ENCODE data around the gene ILF2. TPM values are rescaled to one million over a fixed set of nuclear protein-coding genes. Genes with fewer than 3 reads are reported as not detected.

The ILF2 gene
- total RNA-seq, 1 donor = 154 TPM

GRCh38 chr1:153614189-153614900, 56.4 kb downstream of the ILF2 start:
- no peak for DNase-seq (ENCODE audit: low read depth)
- peak; percentile 29 for TF ChIP-seq CTCF (IDR thresholded peaks at IDR 0.05; ENCODE audit: insufficient read depth, low read length)

DNA sequence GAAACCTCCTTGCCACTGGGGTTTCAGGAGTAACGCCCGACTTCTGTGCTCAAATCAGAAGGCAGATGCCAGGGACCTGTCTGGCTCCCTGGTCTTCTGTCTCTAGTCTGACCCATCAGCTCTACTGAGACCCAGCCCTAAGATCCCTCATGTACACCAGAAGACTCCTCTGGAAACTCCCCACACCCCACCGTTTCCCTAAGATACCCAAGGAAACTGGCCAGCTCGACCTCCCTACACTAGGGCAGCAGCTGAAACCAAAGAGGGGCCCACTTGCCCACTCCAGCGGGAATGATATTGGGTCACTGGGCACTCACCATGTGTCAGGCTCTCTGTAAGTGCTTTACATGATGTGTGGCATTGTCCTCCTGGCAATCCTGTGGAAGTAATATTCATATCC, 57.4 kb downstream of the ILF2 start:
- peak overlapping the region; percentile 85 for H3K4me3 ChIP-seq (ENCODE audit: low read depth, low read length)
- no peak for DNase-seq (ENCODE audit: low read depth)
- TF ChIP-seq CTCF (IDR thresholded peaks at IDR 0.05; ENCODE audit: insufficient read depth, low read length) = no peak

More at GRCh38 chr1:153614189-153614900, 56.4 kb downstream of the ILF2 start:
- H3K4me3 ChIP-seq (ENCODE audit: low read depth, low read length) = no peak overlapping the region

DNA sequence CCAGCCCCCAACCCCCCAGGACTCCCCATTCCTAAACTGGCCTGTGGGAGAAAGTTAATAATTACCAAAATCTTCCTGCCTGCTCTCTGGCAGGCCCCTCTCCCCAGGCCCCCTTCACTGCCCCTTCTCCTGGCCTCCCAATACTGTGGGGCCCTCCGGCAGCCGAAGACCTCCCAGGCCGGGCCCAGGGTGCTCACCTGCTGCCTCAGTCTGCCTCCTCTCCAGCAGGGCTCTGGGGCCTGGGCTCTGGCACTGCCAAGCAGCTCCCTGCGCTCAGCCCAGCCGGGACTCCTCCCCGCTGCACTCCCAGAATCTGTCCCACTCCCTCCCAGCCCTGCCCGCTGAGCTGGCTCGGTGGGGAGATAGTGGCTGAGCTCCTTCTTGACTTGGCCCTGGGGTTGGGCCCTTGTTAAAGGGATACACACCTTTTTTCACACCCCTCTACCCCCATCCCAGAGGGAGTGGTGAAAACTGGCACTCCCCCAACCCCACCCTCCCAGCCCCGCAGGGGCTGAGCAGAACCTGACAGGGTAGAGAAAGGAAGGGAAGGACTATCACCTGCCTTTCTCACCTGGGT, 58.0 kb downstream of the ILF2 start, which contains the start of gene S100A16:
Gene S100A16, minus strand, starts transcription at position 383 of the 577 bp plus-strand sequence. CDS start 4,986 bp downstream, outside the sequence.
- peak within 1 kb of the TSS; percentile 85 for H3K4me3 ChIP-seq (ENCODE audit: low read depth, low read length)
- DNase-seq (ENCODE audit: low read depth) = peak; percentile 67
- TF ChIP-seq CTCF (IDR thresholded peaks at IDR 0.05; ENCODE audit: insufficient read depth, low read length) = no peak

DNA sequence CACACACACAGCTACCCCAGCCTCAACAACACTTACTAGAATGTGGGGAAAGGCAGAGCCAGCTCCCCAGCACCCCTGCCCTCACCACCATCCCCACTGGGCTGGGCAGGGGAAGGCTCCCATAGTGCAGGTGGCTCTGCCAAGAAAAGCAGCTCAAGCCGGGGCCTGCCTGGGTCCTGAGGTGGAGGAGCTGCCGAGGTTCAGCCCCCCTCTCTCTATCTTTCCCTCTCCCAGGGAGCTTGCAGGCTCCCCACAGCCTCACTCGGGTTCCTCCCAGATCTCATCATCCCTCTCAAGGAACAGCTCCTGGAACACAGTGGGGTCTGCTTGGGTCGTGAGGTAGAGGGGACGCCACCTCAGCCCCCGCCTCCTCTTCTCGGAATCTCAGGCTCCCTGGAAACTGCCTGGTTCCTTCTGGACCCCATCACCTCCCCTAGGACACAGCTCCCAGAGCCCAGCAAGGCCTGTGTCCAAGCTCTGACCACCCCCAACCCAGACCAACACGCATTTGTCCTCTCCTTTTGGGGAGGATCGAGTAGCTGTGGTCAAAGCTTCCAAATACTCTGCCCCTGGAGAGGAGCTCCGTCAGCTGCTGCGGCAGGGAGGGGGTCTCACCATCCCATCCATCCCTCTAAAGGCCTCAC, 58.6 kb downstream of the ILF2 start:
- no peak for TF ChIP-seq CTCF (IDR thresholded peaks at IDR 0.05; ENCODE audit: insufficient read depth, low read length)
- H3K4me3 ChIP-seq (ENCODE audit: low read depth, low read length) = peak overlapping the region; percentile 85
- DNase-seq (ENCODE audit: low read depth) = no peak

Small RNAs within 50 kb of the gene (small RNA-seq; reads per million reads assigned to genes)
- gene MIR8083 (not detected), gene RN7SL372P (not detected)

Other genes with a start within 250 kb of the ILF2 start
- gene S100A7, start 210.3 kb downstream of the ILF2 start, total RNA-seq (ENCODE audit: low replicate concordance) = not detected in 2 replicates
- gene S100A6, start 135.0 kb downstream of the ILF2 start, total RNA-seq (ENCODE audit: low replicate concordance) = 681 and 1,303 TPM in 2 replicates
- gene S100A5, start 130.1 kb downstream of the ILF2 start, total RNA-seq (ENCODE audit: low replicate concordance) = 0.99 TPM in 1 of 2 replicates, not detected in the other
- 203 and 585 TPM in 2 replicates for gene S100A4, start 125.2 kb downstream of the ILF2 start, total RNA-seq (ENCODE audit: low replicate concordance)
- gene S100A3, start 121.7 kb downstream of the ILF2 start, total RNA-seq (ENCODE audit: low replicate concordance) = 4.3 TPM in 1 of 2 replicates, not detected in the other
- gene S100A2, start 105.1 kb downstream of the ILF2 start, total RNA-seq (ENCODE audit: low replicate concordance) = 3.3 TPM in 1 of 2 replicates, not detected in the other
- 159 and 406 TPM in 2 replicates for gene S100A16, start 57.9 kb downstream of the ILF2 start, total RNA-seq (ENCODE audit: low replicate concordance)
- 0.18 TPM in 1 of 2 replicates, not detected in the other for gene S100A14, start 54.7 kb downstream of the ILF2 start, total RNA-seq (ENCODE audit: low replicate concordance)
- gene S100A13, start 43.5 kb downstream of the ILF2 start, total RNA-seq (ENCODE audit: low replicate concordance) = 220 and 296 TPM in 2 replicates
- gene S100A1, start 42.6 kb downstream of the ILF2 start, total RNA-seq (ENCODE audit: low replicate concordance) = 0.54 and 2.9 TPM in 2 replicates
- 26.8 and 44.6 TPM in 2 replicates for gene CHTOP, start 36.9 kb downstream of the ILF2 start, total RNA-seq (ENCODE audit: low replicate concordance)
- gene SNAPIN, start 12.3 kb downstream of the ILF2 start, total RNA-seq (ENCODE audit: low replicate concordance) = 16.7 and 68.8 TPM in 2 replicates
- gene NPR1, start 7.7 kb upstream of the ILF2 start, total RNA-seq (ENCODE audit: low replicate concordance) = 1.5 and 24.0 TPM in 2 replicates
- 49.0 and 55.8 TPM in 2 replicates for gene INTS3, start 57.1 kb upstream of the ILF2 start, total RNA-seq (ENCODE audit: low replicate concordance)
- gene SLC27A3, start 104.4 kb upstream of the ILF2 start, total RNA-seq (ENCODE audit: low replicate concordance) = 11.5 and 113 TPM in 2 replicates

Data from fibroblast of the aortic adventitia (primary cell).